Heart right ventricle (tissue), 16 donors: ENCODE results near the gene RASGRF2. TPM values are rescaled to one million over a fixed set of nuclear protein-coding genes. Genes with fewer than 3 reads are reported as not detected.

Experiments used
- ATAC-seq, 8 donors: fragments of 200-7000 bp; cut with Tn5 transposase; one replicate each; pipeline ENCODE4 v1.9.1; 2020; ENCODE audit warnings: mild to moderate bottlenecking in 8 of 8, moderate library complexity in 8 of 8, moderate number of reproducible peaks in 1 of 8
- DNase-seq, 2 donors: peaks; one replicate each; pipeline ENCODE4 v3.0.0-alpha.2; 2020
- H3K27ac ChIP-seq, 10 donors: fragments of 200-600 bp; sonication (generic) in 2 of 10; one replicate each; pipeline versions ENCODE4 v1.5.0 to v1.8.0; 2020 to 2022; ENCODE audit warnings: mild to moderate bottlenecking in 3 of 10
- H3K27me3 ChIP-seq, 7 donors: fragments of 200-600 bp; one replicate each; pipeline ENCODE4 v1.8.0; 2021 to 2022; ENCODE audit warnings: mild to moderate bottlenecking in 2 of 7
- H3K36me3 ChIP-seq, 9 donors: fragments of 200-600 bp; sonication (generic) in 1 of 9; one replicate each; pipeline versions ENCODE4 v1.5.0 to v1.8.0; 2020 to 2022; ENCODE audit warnings: mild to moderate bottlenecking in 2 of 9
- H3K4me1 ChIP-seq, 9 donors: fragments of 200-600 bp; sonication (generic) in 1 of 9; one replicate each; pipeline versions ENCODE4 v1.5.0 to v1.8.0; 2020 to 2022; ENCODE audit warnings: mild to moderate bottlenecking in 4 of 9
- H3K4me3 ChIP-seq, 10 donors: fragments of 200-600 bp; sonication (generic) in 2 of 10; one replicate each; pipeline versions ENCODE4 v1.5.0 to v1.8.0; 2020 to 2022; ENCODE audit warnings: mild to moderate bottlenecking in 7 of 10, moderate library complexity in 2 of 10
- H3K9me3 ChIP-seq, 11 donors: fragments of 200-600 bp in 10 of 11; sonication (generic) in 2 of 11; one replicate each; pipeline versions ENCODE4 v1.5.0 to v1.8.0; 2013 to 2022; ENCODE audit warnings: mild to moderate bottlenecking in 2 of 11, control low read depth in 1 of 11, moderate library complexity in 1 of 11
- CTCF ChIP-seq, 9 donors: fragments of 200-600 bp; sonication (generic) in 2 of 9; IDR thresholded peaks; one replicate each; pipeline versions ENCODE4 v1.5.0 to v1.8.0; 2021 to 2022; ENCODE audit warnings: antibody characterized with exemption in 9 of 9, mild to moderate bottlenecking in 5 of 9, moderate library complexity in 1 of 9
- WGBS, 2 donors: extraction: QIAGEN DNeasy Blood & Tissue Kit; methylation state at CpG; one replicate each; pipeline ENCODE4 v1.1.7; 2013; ENCODE audit warnings: inconsistent platforms in 1 of 2; 5-methylcytosine and 5-hydroxymethylcytosine counted together
- intact Hi-C, 10 donors: fragments of 100-400 bp; cut with DNase I; formaldehyde crosslinking; loops; one replicate each; pipeline versions ENCODE4 v1.11.1 to v1.14.2; 2022
- polyA plus RNA-seq, 2 donors: library from polyadenylated mRNA; stranded (reverse); fragments of 200-250 nt; gene quantifications; one replicate each; pipeline ENCODE4 v1.2.3, GENCODE V29; 2013
- total RNA-seq, 10 donors: library from RNA; stranded (reverse); fragmentation: NEBNext Ultra II Directional in 3 of 10; extraction: Animal tissue kit (Norgen Biotek cat#: 25700) in 3 of 10; gene quantifications; one replicate each; pipeline versions ENCODE4 v1.2.1 to v1.2.4, GENCODE V29; 2021 to 2023
- donor health status: Arrhythmogenic right ventricular cardiomyopathy.
- donor health status: ischemic (EF 13 %, LVEDD 7.1; RV severe dilation, severe dysfunction).
- donor health status: healthy with polysubstance abuse.
- donor health status: DM: no; HTN: yes; CAD: no.
- donor health status: DM: no; HTN: no; CAD: no.
- donor health status: ischemic (EF 25% LVEDD 6.9; RV normal size, moderate dysfunction).
- donor health status: ischemic (EF 25% LVEDD 5.7; RV mildly dilated, moderate dysfunction).
- donor health status: healthy.
- donor health status: DM: yes; HTN: yes; CAD: no.
- donor health status: Ischemic cardiomyopathy.
- donor health status: ischemic (EF 35%, LVEDD 5.7; RV mildly dilated, moderate dysfunction).
- donor health status: nonischemic (EF 11% LVEDD 7.7; RV severe dilation, severe dysfunction).
- donor health status: DM: yes; HTN: yes; CAD: no.
- donor health status: PGD.
- donor health status: ischemic (EF 29% LVEDD 5.4; RV normal size, mild dysfunction).
- donor health status: nonischemic (EF 23%, LVEDD 6.1; RV moderate dilation, normal function).

RASGRF2 gene
- total and polyA plus RNA-seq, 12 donors = 2.9 to 13.4 (median 6.8) TPM

GRCh38 chr5:81169924-81170323 lies 209.8 kb downstream of the RASGRF2 start:
- Histone ChIP-seq H3K36me3 (no peaks in the 10 kb centered on the region), H3K9me3 (no peaks in the 10 kb centered on the region), H3K4me1 (peaks cover 0 to 19% (median 0%) of the 10 kb centered on the region in 9 donors), H3K27me3 (peaks cover 0 to 5% (median 0%) of the 10 kb centered on the region in 7 donors), H3K27ac (peak overlapping the region in 2 of 10 donors; percentile 27 to 64), H3K4me3 (no peak overlapping the region)
- intact Hi-C loops = loop anchor here in 1 of 10 donors (10.0 kb wide), 1 partner anchor 215 kb away; no protein-coding TSS in a partner anchor
- DNase-seq (no peak), ATAC-seq (no peak)
- 93% methylated on average over 2 of the region's 2 CpGs for whole genome bisulfite sequencing, 2 donors
- no peak for TF ChIP-seq CTCF (IDR thresholded peaks at IDR 0.05)

- peaks cover 0 to 5% (median 0%) of the 10 kb centered on the region in 7 donors for H3K27me3 ChIP-seq
- H3K4me1 ChIP-seq = peaks cover 0 to 21% (median 0%) of the 10 kb centered on the region in 9 donors
- WGBS, 2 donors = 57 to 62% methylated on average over 4 of the region's 4 CpGs
- H3K36me3 ChIP-seq = no peaks in the 10 kb centered on the region
- no peak for TF ChIP-seq CTCF (IDR thresholded peaks at IDR 0.05)
- H3K9me3 ChIP-seq = no peaks in the 10 kb centered on the region
- DNase-seq = no peak
- ATAC-seq = peak in 4 of 8 donors; percentile 42 to 52 (median 50)
- intact Hi-C loops = no loop called here
- no peak overlapping the region for H3K4me3 ChIP-seq
- peak overlapping the region in 2 of 10 donors; percentile 17 to 64 for H3K27ac ChIP-seq
Observed at GRCh38 chr5:81171769-81172168, 211.6 kb downstream of the RASGRF2 start.

- DNase-seq (no peak), ATAC-seq (no peak)
- no peak overlapping the region for H3K27ac ChIP-seq
- 86 to 92% methylated on average over 3 of the region's 3 CpGs for WGBS, 2 donors
- H3K36me3 ChIP-seq = no peaks in the 10 kb centered on the region
- TF ChIP-seq CTCF (IDR thresholded peaks at IDR 0.05) = no peak
- intact Hi-C loops = no loop called here
- no peak overlapping the region for H3K4me3 ChIP-seq
- no peaks in the 10 kb centered on the region for H3K9me3 ChIP-seq
- H3K4me1 ChIP-seq = peaks cover 0 to 21% (median 0%) of the 10 kb centered on the region in 9 donors
- H3K27me3 ChIP-seq = peaks cover 0 to 5% (median 0%) of the 10 kb centered on the region in 7 donors
Observed at GRCh38 chr5:81172710-81173109, 212.5 kb downstream of the RASGRF2 start.

- intact Hi-C loops = no loop called here
- no peaks in the 10 kb centered on the region for H3K9me3 ChIP-seq
- DNase-seq (no peak), ATAC-seq (no peak)
- no peak overlapping the region for H3K27ac ChIP-seq
- 58 to 71% methylated on average over 3 of the region's 3 CpGs for WGBS, 2 donors
- no peak for TF ChIP-seq CTCF (IDR thresholded peaks at IDR 0.05)
- no peak overlapping the region for H3K4me3 ChIP-seq
- H3K36me3 ChIP-seq = peaks cover 0 to 13% (median 0%) of the 10 kb centered on the region in 9 donors
- H3K27me3 ChIP-seq = peaks cover 0 to 5% (median 0%) of the 10 kb centered on the region in 7 donors
- H3K4me1 ChIP-seq = peaks cover 0 to 6% (median 0%) of the 10 kb centered on the region in 9 donors
Observed at GRCh38 chr5:81177061-81177460, 216.9 kb downstream of the RASGRF2 start.
